ENCODE results near the gene CLSTN1. TPM values are rescaled to one million over a fixed set of nuclear protein-coding genes. Genes with fewer than 3 reads are reported as not detected.

Gene CLSTN1
- polyA plus RNA-seq, 1 experiment: 34.3 TPM

GRCh38 chr1:9848022-9848421, 24.3 kb upstream of the CLSTN1 start:
- DNase-seq (ENCODE audit: low read depth): no peak
- Histone ChIP-seq H3K4me3 (ENCODE audit: low read depth, low read length) (no peak overlapping the region), H3K36me3 (ENCODE audit: control insufficient read depth, insufficient read depth, low read length) (no peaks in the 10 kb centered on the region), H3K27me3 (ENCODE audit: control insufficient read depth, insufficient read depth, low read length) (no peaks in the 10 kb centered on the region)
- CTCF ChIA-PET: interaction anchor here (1.3 to 1.7 kb wide), 2 partner anchors 11 to 20 kb away, joined by 4 read pairs; no protein-coding TSS in a partner anchor
- POLR2A ChIA-PET: no interaction called here
- TF ChIP-seq CTCF (IDR thresholded peaks at IDR 0.05; ENCODE audit: insufficient read depth, low read depth, low read length): no peak

- Histone ChIP-seq H3K36me3 (ENCODE audit: control insufficient read depth, insufficient read depth, low read length) (no peaks in the 10 kb centered on the region), H3K27me3 (ENCODE audit: control insufficient read depth, insufficient read depth, low read length) (no peaks in the 10 kb centered on the region), H3K4me3 (ENCODE audit: low read depth, low read length) (no peak overlapping the region)
- POLR2A ChIA-PET: no interaction called here
- CTCF ChIA-PET: interaction anchor here (1.3 to 1.7 kb wide), 2 partner anchors 12 to 21 kb away, joined by 4 read pairs; no protein-coding TSS in a partner anchor
- no peak for DNase-seq (ENCODE audit: low read depth)
- no peak for TF ChIP-seq CTCF (IDR thresholded peaks at IDR 0.05; ENCODE audit: insufficient read depth, low read depth, low read length)
Measured at GRCh38 chr1:9847269-9847668, 23.5 kb upstream of the CLSTN1 start.

- no peaks in the 10 kb centered on the region for H3K27me3 ChIP-seq (ENCODE audit: control insufficient read depth, insufficient read depth, low read length)
- H3K4me3 ChIP-seq (ENCODE audit: low read depth, low read length): no peak overlapping the region
- no peak for TF ChIP-seq CTCF (IDR thresholded peaks at IDR 0.05; ENCODE audit: insufficient read depth, low read depth, low read length)
- no peak for DNase-seq (ENCODE audit: low read depth)
- ChIA-PET POLR2A (no interaction called here), CTCF (interaction anchor here (1.7 kb wide), 1 partner anchor 13 kb away, joined by 4 read pairs; no protein-coding TSS in a partner anchor)
- H3K36me3 ChIP-seq (ENCODE audit: control insufficient read depth, insufficient read depth, low read length): no peaks in the 10 kb centered on the region
Measured at GRCh38 chr1:9846611-9847171, 22.9 kb upstream of the CLSTN1 start.

- Histone ChIP-seq H3K36me3 (ENCODE audit: control insufficient read depth, insufficient read depth, low read length) (no peaks in the 10 kb centered on the region), H3K4me3 (ENCODE audit: low read depth, low read length) (no peak overlapping the region), H3K27me3 (ENCODE audit: control insufficient read depth, insufficient read depth, low read length) (no peaks in the 10 kb centered on the region)
- CTCF ChIA-PET: no interaction called here
- POLR2A ChIA-PET: no interaction called here
- no peak for TF ChIP-seq CTCF (IDR thresholded peaks at IDR 0.05; ENCODE audit: insufficient read depth, low read depth, low read length)
- no peak for DNase-seq (ENCODE audit: low read depth)
Measured at GRCh38 chr1:9845914-9846313, 22.1 kb upstream of the CLSTN1 start.

GRCh38 chr1:9844756-9845155, 21.0 kb upstream of the CLSTN1 start:
- DNase-seq (ENCODE audit: low read depth): no peak
- ChIA-PET CTCF (interaction anchor here (1.2 to 1.8 kb wide), 2 partner anchors 13 to 24 kb away, joined by 3 to 6 read pairs; no protein-coding TSS in a partner anchor), POLR2A (no interaction called here)
- Histone ChIP-seq H3K4me3 (ENCODE audit: low read depth, low read length) (no peak overlapping the region), H3K27me3 (ENCODE audit: control insufficient read depth, insufficient read depth, low read length) (no peaks in the 10 kb centered on the region), H3K36me3 (ENCODE audit: control insufficient read depth, insufficient read depth, low read length) (no peaks in the 10 kb centered on the region)
- no peak for TF ChIP-seq CTCF (IDR thresholded peaks at IDR 0.05; ENCODE audit: insufficient read depth, low read depth, low read length)
